Measurements from ENCODE around the gene DHFR. TPM values are rescaled to one million over a fixed set of nuclear protein-coding genes. Genes with fewer than 3 reads are reported as not detected.

DHFR gene
- total and polyA plus RNA-seq, 5 donors, result 4.3 to 14.9 (median 8.7) TPM

DNA sequence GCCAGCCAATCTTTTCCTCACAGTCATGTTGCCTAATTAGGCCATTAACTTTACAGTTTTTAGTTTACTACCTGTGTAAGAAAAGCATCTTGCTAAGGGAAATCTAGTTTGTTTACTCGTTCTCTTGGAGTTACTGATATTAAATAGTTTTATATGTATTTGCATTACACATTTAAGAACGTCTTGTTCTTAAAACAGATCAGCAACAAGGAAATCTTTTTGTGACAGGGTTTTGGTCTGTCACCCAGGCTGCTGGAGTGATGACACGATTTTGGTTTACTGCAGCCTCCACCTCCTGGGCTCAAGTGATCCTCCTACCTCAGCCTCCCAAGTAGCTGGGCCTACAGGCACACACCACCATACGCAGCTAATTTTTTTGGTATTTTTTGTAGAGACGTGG lies 29.6 kb downstream of the DHFR start:
- Histone ChIP-seq H3K27me3 (ENCODE audit: control insufficient read depth, insufficient read depth) (no peaks in the 10 kb centered on the region), H3K4me3 (ENCODE audit: low read length) (no peak overlapping the region), H3K27ac (ENCODE audit: low read length) (no peak overlapping the region), H3K9me3 (ENCODE audit: control insufficient read depth, low read length) (no peaks in the 10 kb centered on the region), H3K4me1 (ENCODE audit: control insufficient read depth, insufficient read depth, low read length) (no peaks in the 10 kb centered on the region)
- no peak for ATAC-seq
- DNase-seq, result no peak
- WGBS, result 90% methylated on average over 5 of the region's 5 CpGs
- intact Hi-C loops (cut with DNase I), result no loop called here

DNA sequence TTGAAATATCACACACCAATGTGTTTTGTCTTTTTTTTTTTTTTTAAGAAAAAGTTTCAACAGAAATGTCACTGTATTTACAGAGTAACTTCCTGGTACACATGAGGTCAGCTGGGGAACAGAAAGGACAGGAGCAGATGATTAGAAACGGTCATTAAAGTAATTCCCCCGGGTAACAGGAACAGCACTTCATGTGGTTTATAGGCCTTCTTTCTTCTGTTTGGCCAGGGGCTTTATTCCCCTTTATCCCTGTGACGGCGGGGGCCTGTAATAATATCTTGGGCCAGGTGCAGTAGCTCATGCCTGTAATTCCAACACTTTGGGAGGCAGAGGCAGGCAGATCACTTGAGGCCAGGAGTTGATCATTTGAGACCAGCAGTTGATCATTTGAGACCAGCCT lies 30.8 kb downstream of the DHFR start:
- 61% methylated on average over 4 of the region's 4 CpGs for WGBS
- H3K4me3 ChIP-seq (ENCODE audit: low read length), result no peak overlapping the region
- no peaks in the 10 kb centered on the region for H3K4me1 ChIP-seq (ENCODE audit: control insufficient read depth, insufficient read depth, low read length)
- DNase-seq (no peak), ATAC-seq (no peak)
- H3K27ac ChIP-seq (ENCODE audit: low read length), result no peak overlapping the region
- H3K27me3 ChIP-seq (ENCODE audit: control insufficient read depth, insufficient read depth), result no peaks in the 10 kb centered on the region
- intact Hi-C loops (cut with DNase I), result no loop called here
- no peaks in the 10 kb centered on the region for H3K9me3 ChIP-seq (ENCODE audit: control insufficient read depth, low read length)

DNA sequence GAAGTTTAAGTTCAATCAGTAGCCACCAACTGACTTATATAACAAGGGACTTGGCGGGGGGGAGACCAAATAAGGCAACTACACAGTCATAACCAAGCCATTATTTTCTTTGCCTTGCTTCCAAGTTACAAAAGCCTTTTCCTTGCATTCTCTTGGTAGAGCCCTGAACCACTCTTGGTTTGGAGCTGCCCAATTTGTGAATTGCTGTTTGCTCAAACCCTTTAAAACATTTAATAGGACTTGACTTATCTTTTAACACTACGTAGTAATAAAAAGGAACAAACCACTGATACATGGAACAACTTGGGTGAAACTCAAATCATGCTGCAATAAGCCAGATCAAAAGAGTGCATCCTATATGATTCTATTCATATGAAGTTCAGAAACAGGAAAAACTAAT lies 32.0 kb downstream of the DHFR start:
- no peaks in the 10 kb centered on the region for H3K27me3 ChIP-seq (ENCODE audit: control insufficient read depth, insufficient read depth)
- intact Hi-C loops (cut with DNase I), result no loop called here
- H3K27ac ChIP-seq (ENCODE audit: low read length), result no peak overlapping the region
- H3K9me3 ChIP-seq (ENCODE audit: control insufficient read depth, low read length), result no peaks in the 10 kb centered on the region
- H3K4me1 ChIP-seq (ENCODE audit: control insufficient read depth, insufficient read depth, low read length), result no peaks in the 10 kb centered on the region
- no peak overlapping the region for H3K4me3 ChIP-seq (ENCODE audit: low read length)
- no peak for ATAC-seq
- 95% methylated on average over 2 of the region's 2 CpGs for WGBS
- DNase-seq, result no peak

DNA sequence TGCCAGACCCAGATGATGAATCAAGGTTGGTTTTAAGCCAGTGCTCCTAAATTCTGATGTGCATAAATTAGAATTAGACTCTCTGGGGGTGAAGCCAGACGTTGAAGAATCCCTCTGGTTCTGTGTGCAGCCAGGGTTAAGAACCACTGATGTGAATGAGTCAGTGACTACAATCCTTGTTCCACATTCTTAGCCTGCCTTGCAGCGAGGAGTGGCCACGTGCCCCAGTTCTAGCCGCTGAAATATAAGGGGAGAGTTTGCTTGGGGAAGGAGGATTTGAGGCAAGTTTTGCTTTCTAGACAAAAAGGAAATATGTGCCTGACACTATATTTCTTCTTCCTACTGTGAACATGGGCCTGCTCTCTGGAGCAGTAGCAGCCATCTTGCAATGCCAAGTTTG lies 34.6 kb downstream of the DHFR start:
- no peak for ATAC-seq
- WGBS, result 77% methylated on average over 4 of the region's 4 CpGs
- H3K27ac ChIP-seq (ENCODE audit: low read length), result no peak overlapping the region
- H3K9me3 ChIP-seq (ENCODE audit: control insufficient read depth, low read length), result no peaks in the 10 kb centered on the region
- no peak for DNase-seq
- H3K4me3 ChIP-seq (ENCODE audit: low read length), result no peak overlapping the region
- intact Hi-C loops (cut with DNase I), result no loop called here
- H3K4me1 ChIP-seq (ENCODE audit: control insufficient read depth, insufficient read depth, low read length), result no peaks in the 10 kb centered on the region
- H3K27me3 ChIP-seq (ENCODE audit: control insufficient read depth, insufficient read depth), result no peaks in the 10 kb centered on the region

DNA sequence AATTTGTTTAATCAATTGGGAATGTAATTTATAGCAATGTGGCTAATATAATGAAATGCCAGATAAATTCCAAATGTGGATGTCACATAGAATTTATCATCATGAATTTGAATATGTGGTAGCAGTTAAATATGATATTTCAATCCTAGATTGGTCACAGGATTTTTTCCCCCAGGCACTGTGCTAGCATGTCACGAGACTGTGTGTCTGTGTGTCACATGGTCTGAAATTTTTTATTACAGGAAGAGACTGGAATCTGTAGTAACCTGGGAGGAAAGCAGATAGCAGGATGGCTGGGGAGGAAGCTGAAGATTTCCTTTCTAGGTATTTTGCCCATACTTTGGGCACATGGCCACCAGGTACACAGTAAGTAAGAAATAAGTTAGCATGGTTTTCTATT lies 35.7 kb downstream of the DHFR start:
- no peak overlapping the region for H3K27ac ChIP-seq (ENCODE audit: low read length)
- no peaks in the 10 kb centered on the region for H3K9me3 ChIP-seq (ENCODE audit: control insufficient read depth, low read length)
- 69% methylated on average over 1 of the region's 1 CpG for WGBS
- no peak overlapping the region for H3K4me3 ChIP-seq (ENCODE audit: low read length)
- no peak for DNase-seq
- intact Hi-C loops (cut with DNase I), result no loop called here
- no peak for ATAC-seq
- no peaks in the 10 kb centered on the region for H3K27me3 ChIP-seq (ENCODE audit: control insufficient read depth, insufficient read depth)
- H3K4me1 ChIP-seq (ENCODE audit: control insufficient read depth, insufficient read depth, low read length), result no peaks in the 10 kb centered on the region

DNA sequence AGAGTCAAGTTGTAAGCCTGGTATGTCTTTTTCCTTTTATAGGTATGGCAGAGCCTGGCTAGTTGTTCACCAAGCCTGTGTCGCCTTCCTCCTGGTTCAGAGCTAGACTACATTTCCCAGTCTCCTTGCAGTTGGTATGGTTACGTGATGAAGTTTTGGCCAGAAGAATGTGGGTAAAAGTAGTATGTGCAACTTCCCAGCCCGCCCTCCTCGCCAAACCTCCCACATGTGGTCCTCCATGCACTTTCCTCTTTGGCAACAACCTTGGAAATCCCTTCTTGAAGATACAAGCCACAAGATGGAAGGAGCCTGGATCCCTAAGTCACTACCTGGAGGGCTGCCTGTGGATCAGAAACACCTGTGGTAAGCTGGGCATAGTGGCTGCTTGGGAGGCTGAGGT lies 36.3 kb downstream of the DHFR start:
- DNase-seq, result no peak
- no peaks in the 10 kb centered on the region for H3K4me1 ChIP-seq (ENCODE audit: control insufficient read depth, insufficient read depth, low read length)
- no peak overlapping the region for H3K27ac ChIP-seq (ENCODE audit: low read length)
- intact Hi-C loops (cut with DNase I), result no loop called here
- H3K27me3 ChIP-seq (ENCODE audit: control insufficient read depth, insufficient read depth), result no peaks in the 10 kb centered on the region
- H3K4me3 ChIP-seq (ENCODE audit: low read length), result no peak overlapping the region
- no peak for ATAC-seq
- no peaks in the 10 kb centered on the region for H3K9me3 ChIP-seq (ENCODE audit: control insufficient read depth, low read length)
- WGBS, result 97% methylated on average over 4 of the region's 4 CpGs

DNA sequence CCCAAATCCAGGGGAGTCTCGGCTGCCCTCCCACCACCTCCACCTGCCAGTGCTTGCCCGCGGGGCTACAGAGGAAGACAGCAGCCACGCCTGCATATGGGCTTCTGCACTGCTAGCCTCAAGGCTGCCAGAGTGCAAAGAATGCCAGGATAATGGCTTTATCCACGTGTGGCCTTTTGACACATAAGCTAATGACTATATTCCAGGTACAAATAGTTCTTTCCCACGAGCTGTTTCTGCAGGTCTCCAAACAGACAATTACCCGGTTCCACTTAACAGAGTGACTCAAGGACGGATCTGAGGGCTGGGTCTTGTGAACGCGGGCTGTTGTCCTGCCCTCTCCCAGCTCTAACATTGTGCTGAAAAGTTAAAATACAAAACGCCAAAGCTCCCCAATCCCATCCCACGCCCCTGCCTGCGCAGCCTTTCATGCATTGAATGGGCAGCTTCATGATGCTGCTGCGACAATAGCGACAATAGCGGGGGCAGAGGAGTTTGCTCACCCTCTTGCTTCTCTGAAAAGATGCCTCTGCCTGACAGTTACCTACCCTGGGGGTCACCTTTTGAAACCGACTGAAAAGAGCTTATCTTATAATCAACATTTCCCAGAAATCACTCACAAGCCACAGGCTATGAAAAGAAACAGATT lies 39.4 kb downstream of the DHFR start:
- Histone ChIP-seq H3K4me3 (ENCODE audit: low read length) (no peak overlapping the region), H3K4me1 (ENCODE audit: control insufficient read depth, insufficient read depth, low read length) (no peaks in the 10 kb centered on the region), H3K27me3 (ENCODE audit: control insufficient read depth, insufficient read depth) (no peaks in the 10 kb centered on the region), H3K9me3 (ENCODE audit: control insufficient read depth, low read length) (no peaks in the 10 kb centered on the region), H3K27ac (ENCODE audit: low read length) (no peak overlapping the region)
- 78% methylated on average over 17 of the region's 17 CpGs for WGBS
- intact Hi-C loops (cut with DNase I), result no loop called here
- ATAC-seq (no peak), DNase-seq (no peak)

DNA sequence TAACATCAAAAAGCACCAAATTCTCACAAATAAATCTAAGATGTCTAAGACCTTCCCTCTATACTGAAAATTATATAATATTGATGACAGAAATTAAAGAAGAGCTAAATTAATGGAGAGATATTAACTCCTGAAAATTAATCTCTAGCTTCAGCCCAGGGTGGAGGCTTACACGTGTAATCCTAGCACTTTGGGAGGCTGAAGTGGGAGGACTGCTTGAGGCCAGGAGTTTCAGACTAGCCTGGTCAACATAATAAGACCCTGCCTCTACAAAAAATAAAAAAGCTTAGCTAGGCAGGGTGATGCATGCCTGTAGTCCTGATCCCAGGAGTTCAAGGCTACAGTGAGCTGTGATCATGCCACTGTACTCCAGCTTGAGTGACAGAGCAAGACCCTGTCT lies 45.1 kb downstream of the DHFR start:
- intact Hi-C loops (cut with DNase I), result no loop called here
- Histone ChIP-seq H3K4me1 (ENCODE audit: control insufficient read depth, insufficient read depth, low read length) (no peaks in the 10 kb centered on the region), H3K27me3 (ENCODE audit: control insufficient read depth, insufficient read depth) (no peaks in the 10 kb centered on the region), H3K4me3 (ENCODE audit: low read length) (no peak overlapping the region), H3K9me3 (ENCODE audit: control insufficient read depth, low read length) (no peaks in the 10 kb centered on the region), H3K27ac (ENCODE audit: low read length) (no peak overlapping the region)
- ATAC-seq, result no peak
- DNase-seq, result no peak
- WGBS, result 84% methylated on average over 1 of the region's 1 CpG

DNA sequence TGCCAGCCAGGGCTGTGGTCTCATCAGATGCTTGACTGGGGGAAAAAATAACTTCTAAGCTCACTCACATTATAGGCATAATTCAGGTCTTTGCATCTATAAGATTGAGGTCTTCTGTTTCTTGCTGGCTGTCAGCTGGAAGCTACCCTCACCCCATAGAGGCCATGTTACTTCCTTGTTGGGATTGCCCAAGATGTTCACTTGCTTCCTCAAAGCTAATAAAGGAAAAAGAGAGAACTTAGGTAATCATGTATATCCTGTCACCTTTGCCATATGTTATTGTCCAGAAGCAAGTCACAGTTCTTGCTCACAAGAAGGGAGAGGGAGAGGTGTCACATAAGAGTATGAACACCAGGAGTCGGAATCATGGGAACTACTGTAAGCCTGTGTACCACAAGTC lies 46.1 kb downstream of the DHFR start:
- H3K27ac ChIP-seq (ENCODE audit: low read length), result no peak overlapping the region
- no peak for DNase-seq
- H3K27me3 ChIP-seq (ENCODE audit: control insufficient read depth, insufficient read depth), result no peaks in the 10 kb centered on the region
- ATAC-seq, result no peak
- no peaks in the 10 kb centered on the region for H3K9me3 ChIP-seq (ENCODE audit: control insufficient read depth, low read length)
- intact Hi-C loops (cut with DNase I), result no loop called here
- H3K4me3 ChIP-seq (ENCODE audit: low read length), result no peak overlapping the region
- no peaks in the 10 kb centered on the region for H3K4me1 ChIP-seq (ENCODE audit: control insufficient read depth, insufficient read depth, low read length)
- WGBS, result 93% methylated on average over 1 of the region's 1 CpG

DNA sequence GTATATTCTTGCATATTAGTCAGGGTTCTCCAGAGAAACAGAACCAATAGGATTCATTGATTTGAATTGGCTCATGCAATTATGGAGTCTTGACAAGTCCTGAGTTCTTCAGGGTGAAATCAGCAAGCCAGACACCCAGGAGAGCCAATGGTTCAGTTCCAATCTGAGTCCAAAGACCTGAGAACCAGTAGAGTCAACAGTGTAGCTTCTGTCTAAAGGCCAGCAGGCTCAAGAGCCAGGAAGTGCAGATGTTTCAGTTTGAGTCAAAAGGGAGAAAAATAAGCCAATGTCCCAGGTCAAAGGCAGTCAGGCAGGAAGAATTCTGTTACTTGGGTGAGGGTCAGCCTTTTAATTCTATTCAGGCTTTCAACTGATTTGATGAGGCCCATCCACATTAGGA lies 47.0 kb downstream of the DHFR start:
- no peaks in the 10 kb centered on the region for H3K27me3 ChIP-seq (ENCODE audit: control insufficient read depth, insufficient read depth)

DNA sequence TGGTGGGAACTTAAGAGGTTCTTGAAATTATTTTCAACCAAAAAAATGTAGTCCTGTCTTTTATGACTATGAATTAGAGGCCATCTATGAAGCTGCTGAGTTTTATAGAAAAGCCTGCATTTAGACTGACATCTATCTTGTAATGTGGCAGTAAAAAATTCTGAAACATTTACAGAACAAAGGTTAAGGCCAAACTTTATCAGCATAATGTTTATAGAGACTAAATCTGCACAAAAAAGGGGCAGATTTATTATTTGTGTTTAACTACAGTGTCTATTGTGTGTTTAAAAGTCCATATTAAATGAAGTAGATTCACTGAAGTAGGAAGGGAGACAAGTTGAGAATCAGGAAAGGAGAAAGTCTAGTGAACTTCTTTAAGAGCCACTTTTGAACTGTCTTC lies 47.4 kb downstream of the DHFR start:
- intact Hi-C loops (cut with DNase I), result no loop called here

More for the DNA sequence above, 47.0 kb downstream of the DHFR start:
- Histone ChIP-seq H3K4me3 (ENCODE audit: low read length) (no peak overlapping the region), H3K9me3 (ENCODE audit: control insufficient read depth, low read length) (no peaks in the 10 kb centered on the region), H3K4me1 (ENCODE audit: control insufficient read depth, insufficient read depth, low read length) (no peaks in the 10 kb centered on the region), H3K27ac (ENCODE audit: low read length) (no peak overlapping the region)
- intact Hi-C loops (cut with DNase I), result no loop called here
- ATAC-seq (no peak), DNase-seq (no peak)

DNA sequence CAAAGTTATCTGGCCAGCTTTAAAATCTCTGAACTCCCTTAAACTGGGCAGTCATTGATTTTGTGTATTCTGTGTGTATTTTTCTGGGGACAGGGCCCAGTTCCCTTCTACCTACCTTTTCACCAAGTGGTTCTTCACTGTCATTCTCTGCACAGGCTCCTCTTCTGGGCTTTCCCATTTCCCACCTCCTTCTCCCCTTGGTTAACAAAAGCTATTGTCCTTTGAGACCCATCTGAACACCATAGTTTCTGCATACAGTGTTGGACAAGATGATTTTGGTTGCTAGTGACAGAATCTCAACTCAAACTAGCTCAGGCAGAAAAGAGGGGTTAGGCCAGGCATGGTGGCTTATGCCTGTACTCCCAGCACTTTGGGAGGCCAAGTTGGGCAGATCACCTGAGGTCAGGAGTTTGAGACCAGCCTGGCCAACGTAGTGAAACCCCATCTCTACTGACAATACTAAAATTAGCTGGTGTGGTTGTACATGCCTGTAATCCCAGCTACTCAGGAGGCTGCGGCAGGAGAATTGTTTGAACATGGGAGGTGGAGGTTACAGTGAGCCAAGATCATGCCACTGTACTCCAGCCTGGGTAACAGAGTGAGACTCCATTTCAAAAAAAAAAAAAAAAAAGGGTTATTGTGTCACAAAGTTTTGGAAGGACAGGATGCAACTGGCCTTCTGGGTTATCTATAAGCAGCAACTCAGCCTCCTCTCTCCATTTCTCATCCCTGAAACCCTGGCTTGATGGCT lies 53.7 kb downstream of the DHFR start:
- no peak for DNase-seq
- Histone ChIP-seq H3K9me3 (ENCODE audit: control insufficient read depth, low read length) (no peaks in the 10 kb centered on the region), H3K4me1 (ENCODE audit: control insufficient read depth, insufficient read depth, low read length) (no peaks in the 10 kb centered on the region), H3K27me3 (ENCODE audit: control insufficient read depth, insufficient read depth) (no peaks in the 10 kb centered on the region), H3K4me3 (ENCODE audit: low read length) (no peak overlapping the region), H3K27ac (ENCODE audit: low read length) (no peak overlapping the region)
- whole genome bisulfite sequencing, result 93% methylated on average over 2 of the region's 2 CpGs
- intact Hi-C loops (cut with DNase I), result no loop called here
- ATAC-seq, result no peak

More for the DNA sequence above, 47.4 kb downstream of the DHFR start:
- no peaks in the 10 kb centered on the region for H3K4me1 ChIP-seq (ENCODE audit: control insufficient read depth, insufficient read depth, low read length)
- H3K27ac ChIP-seq (ENCODE audit: low read length), result no peak overlapping the region
- ATAC-seq, result no peak
- no peak for DNase-seq
- H3K27me3 ChIP-seq (ENCODE audit: control insufficient read depth, insufficient read depth), result no peaks in the 10 kb centered on the region
- no peaks in the 10 kb centered on the region for H3K9me3 ChIP-seq (ENCODE audit: control insufficient read depth, low read length)
- no peak overlapping the region for H3K4me3 ChIP-seq (ENCODE audit: low read length)
